AG09319 (cell line): ENCODE data around the gene AHNAK2.

Experiments used
- DNase-seq: peaks from one replicate; pipeline ENCODE4 v3.0.0-alpha.2; 2010; ENCODE audit warnings: low read depth; ENCODE audit errors: extremely low read depth
- TF ChIP-seq, protein P1 (sequence below): IDR thresholded peaks from 2 replicates; pipeline ENCODE4 v1.5.1; 2011; ENCODE audit warnings: low read depth, mild to moderate bottlenecking, inconsistent platforms, low read length, moderate library complexity

The AHNAK2 gene

DNA sequence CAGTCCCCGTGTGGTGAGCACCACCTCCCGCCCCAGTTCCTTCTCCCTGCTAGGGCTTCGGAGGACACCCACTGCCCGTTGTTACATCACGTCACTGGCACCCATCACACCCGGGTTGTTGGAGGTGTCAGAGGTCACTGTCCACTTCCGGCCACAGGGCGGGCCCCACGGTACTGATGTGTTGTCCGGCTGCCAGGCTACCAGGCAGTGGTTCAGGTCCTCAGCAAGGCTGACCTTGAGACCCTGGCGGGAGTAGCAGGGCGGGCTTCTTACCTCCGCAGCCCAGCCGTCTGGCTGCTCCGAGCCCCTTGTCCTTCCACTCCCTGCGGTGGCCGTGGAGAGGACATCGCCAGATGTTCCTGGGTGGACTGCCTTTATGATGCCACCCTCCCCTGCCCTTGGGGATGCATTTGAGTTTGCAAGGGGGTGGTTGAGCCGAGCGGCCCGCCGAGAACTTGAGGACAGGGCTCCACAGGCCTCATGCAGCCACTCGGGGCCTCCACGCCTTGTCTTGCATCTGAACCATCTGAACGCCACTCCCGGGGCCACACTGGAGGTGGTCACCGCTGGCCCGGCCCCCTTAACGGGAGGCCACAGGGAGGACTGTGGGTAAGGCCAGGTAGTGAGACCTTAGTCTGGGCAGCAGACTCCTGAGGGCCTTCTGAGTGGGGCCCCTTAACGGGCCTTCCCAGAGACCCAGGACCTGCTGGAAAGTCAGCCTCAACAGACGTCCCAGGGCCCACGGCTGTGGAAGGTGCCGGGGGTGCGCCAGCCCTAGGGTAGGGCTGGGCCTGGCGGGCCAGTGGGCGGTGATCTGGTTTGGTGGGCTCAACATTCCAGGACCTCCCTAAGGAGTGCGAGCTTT, 80.6 kb downstream of the AHNAK2 start:
- DNase-seq, result no peak
- TF ChIP-seq, protein P1, sequence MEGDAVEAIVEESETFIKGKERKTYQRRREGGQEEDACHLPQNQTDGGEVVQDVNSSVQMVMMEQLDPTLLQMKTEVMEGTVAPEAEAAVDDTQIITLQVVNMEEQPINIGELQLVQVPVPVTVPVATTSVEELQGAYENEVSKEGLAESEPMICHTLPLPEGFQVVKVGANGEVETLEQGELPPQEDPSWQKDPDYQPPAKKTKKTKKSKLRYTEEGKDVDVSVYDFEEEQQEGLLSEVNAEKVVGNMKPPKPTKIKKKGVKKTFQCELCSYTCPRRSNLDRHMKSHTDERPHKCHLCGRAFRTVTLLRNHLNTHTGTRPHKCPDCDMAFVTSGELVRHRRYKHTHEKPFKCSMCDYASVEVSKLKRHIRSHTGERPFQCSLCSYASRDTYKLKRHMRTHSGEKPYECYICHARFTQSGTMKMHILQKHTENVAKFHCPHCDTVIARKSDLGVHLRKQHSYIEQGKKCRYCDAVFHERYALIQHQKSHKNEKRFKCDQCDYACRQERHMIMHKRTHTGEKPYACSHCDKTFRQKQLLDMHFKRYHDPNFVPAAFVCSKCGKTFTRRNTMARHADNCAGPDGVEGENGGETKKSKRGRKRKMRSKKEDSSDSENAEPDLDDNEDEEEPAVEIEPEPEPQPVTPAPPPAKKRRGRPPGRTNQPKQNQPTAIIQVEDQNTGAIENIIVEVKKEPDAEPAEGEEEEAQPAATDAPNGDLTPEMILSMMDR, result no peak

DNA sequence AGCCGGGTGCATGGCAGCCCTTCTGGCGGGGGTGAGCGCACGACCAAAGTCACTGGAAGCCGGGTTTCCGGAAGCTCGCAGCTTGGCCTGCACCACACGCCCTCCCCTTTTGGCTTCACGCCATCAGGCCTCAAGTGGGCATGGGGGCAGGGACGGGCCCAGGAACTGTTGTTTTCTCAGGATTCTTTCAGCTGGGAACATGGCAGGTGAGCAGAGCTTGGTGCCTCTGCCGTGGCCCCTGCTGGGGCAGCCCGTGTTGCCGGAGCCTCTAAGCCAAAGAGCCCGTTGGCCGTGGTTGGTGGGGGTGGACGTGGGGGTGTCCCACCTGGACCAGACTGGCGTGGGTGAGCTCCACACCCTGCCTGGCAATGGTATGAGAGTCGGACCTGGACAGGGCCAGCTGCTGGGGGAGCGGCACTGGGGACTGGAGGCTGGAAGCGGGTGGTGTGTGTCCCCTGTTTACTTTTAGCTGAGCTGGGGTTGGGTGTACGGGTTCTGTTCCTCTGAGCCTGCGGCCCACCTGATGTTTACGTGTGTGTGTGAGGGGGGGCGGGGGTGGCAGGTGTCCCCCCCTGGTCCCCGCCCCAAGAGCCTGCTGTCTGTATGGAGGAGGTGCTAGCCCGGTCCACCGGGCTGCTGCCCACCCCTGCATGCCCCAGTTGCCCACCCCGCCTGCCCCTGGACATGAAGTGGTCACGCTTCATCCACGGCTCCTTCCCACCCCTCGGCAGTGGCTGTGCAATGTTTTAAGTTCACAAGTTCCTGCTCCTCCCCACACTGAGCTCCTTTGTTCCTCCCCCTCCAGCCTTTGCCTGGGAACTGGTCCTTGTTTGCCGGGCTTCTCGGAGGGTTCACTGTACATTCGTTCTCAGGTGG, 82.2 kb downstream of the AHNAK2 start:
- no peak for DNase-seq
- TF ChIP-seq, protein P1, result no peak

DNA sequence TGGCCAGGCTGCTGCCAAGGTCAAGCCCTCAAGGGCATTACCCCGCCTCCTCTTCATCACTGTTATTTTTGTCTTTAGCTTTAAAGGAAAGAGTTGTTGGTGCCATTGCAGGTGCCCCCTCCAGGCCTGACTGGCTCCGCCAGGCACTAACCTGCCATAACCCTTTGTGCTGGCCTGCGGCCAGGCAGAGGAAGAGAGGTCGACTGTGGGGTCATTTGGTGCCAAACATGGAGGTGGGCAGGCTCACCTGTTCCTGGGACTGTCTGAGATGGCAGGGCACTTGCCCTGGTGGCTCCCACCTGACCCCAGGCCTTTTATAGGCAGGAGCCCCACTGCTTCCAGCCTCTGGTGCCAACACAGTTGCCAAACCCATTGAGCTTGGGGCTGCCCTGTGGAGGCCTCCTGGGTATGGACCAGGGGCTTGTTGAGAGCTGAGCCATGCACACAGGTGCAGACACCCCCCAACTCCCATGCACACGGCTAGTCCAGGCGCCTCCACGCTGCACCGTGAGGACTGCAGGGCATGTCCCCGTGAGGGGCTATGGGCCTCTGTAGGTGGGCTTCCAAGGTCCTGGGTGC, 82.9 kb downstream of the AHNAK2 start:
- TF ChIP-seq, protein P1, result no peak; the same call in 1 of the 2 replicates
- no peak for DNase-seq

DNA sequence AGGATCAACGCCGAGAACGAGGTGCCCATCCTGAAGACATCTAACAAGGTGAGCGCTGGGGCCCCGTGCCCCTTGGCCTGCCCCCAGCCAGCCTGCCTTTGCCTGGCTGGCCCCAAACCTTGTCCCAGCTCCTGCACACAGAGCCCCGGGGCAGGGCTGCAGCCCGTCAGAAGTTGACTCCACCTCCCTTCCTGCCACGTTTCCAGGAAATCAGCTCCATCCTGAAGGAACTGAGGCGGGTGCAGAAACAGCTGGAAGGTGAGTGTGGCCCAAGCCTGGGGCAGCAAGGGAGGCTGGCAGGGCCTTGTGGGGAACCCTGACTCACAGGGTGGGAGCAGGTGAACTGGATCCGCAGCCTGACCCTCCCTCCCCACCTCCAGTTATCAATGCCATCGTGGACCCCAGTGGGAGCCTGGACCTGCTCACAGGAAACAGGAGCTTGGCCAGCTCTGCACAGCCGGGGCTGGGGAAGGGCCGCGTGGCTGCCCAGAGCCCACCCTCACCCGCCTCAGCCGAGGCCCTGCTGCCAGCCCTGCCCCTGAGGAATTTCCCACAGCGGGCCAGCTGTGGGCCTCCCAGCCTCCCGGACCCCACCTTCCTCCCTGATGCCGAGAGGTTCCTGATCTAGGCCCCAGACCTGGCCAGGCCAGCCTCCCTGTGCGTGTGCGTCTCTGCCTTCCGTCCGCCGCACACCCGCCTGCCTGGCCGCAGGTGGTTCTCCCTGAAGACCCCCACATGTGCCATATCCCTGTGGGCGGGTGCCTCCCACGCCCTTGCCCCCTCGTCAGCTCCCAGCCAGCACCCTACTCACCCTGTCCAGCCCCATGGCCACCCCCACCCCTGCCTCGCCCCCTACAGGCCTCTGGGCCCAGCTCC, 83.6 kb downstream of the AHNAK2 start:
- no peak for DNase-seq
- TF ChIP-seq, protein P1, result no peak

DNA sequence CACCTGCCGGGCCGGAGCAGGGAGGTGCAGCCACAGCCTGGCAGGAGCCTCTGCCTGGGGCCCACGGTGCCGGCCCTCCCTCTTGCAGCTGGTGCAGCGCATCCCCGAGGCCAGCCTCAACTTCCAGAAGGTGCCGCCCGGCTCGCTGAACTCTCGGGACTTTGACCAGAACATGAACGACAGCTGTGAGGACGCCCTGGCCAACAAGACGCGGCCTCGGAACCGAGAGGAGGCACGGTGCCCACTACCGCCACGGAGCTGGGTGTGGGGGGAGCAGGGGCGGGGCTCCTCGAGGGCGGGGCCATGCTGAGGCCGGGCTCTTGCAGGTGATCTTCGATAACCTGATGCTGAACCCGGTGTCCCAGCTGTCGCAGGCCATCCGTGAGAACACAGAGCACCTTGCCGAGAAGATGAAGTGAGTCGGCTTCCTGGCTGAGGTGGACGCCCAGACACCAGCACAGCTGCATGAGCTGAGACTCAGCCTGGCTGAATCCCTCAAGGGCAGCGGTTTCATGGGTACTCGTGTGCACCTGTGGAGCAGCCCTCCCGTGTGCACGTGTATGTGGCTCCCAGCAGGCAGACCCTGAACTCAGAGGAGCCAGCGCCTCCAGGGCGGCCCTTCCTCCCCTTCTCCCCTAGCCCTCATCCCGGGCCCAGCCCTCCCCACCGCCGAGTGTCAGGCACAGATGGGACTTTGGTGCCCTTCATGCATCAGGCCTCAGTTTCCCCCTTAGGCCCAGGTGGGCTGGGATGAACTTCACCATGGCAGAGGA, 84.6 kb downstream of the AHNAK2 start:
- DNase-seq, result no peak
- TF ChIP-seq, protein P1, result no peak
